Calu3 (cell line): ENCODE results near the gene TMEM108. TPM values are rescaled to one million over a fixed set of nuclear protein-coding genes. Genes with fewer than 3 reads are reported as not detected.

Experiments used
- BruUV-seq: library from RNA; stranded (reverse); fragments of 400-500 nt; replicated peaks from 2 replicates; lab custom pipeline; 2021; lab: Mats Ljungman, UMichigan
- CTCF ChIA-PET: fragments of 300-600 bp; sonication (Branson Sonifier 250); formaldehyde crosslinking; loops from one replicate; lab custom pipeline; 2022; ENCODE audit warnings: antibody characterized with exemption; lab: Charles Lee
- DNase-seq: peaks from one replicate; pipeline ENCODE4 v3.0.0; 2022
- H3K27ac Mint-ChIP-seq: one replicate; pipeline ENCODE4 v1.8.0; 2022; ENCODE audit warnings: mixed read lengths; ENCODE audit not compliant: unreplicated experiment
- H3K27me3 Mint-ChIP-seq: one replicate; pipeline ENCODE4 v1.8.0; 2022; ENCODE audit warnings: mixed read lengths; ENCODE audit not compliant: unreplicated experiment
- H3K36me3 Mint-ChIP-seq: one replicate; pipeline ENCODE4 v1.8.0; 2022; ENCODE audit warnings: mild to moderate bottlenecking, moderate library complexity, mixed read lengths; ENCODE audit not compliant: insufficient read depth, unreplicated experiment
- H3K4me1 Mint-ChIP-seq: one replicate; pipeline ENCODE4 v1.8.0; 2022; ENCODE audit warnings: mild to moderate bottlenecking, low read depth, mixed read lengths; ENCODE audit not compliant: unreplicated experiment
- H3K4me3 Mint-ChIP-seq: one replicate; pipeline ENCODE4 v1.8.0; 2022; ENCODE audit warnings: mild to moderate bottlenecking, low read depth, moderate library complexity, mixed read lengths; ENCODE audit not compliant: unreplicated experiment
- H3K9me3 Mint-ChIP-seq: one replicate; pipeline ENCODE4 v1.8.0; 2022; ENCODE audit warnings: low read depth, mixed read lengths; ENCODE audit not compliant: unreplicated experiment
- intact Hi-C: fragments of 100-400 bp; cut with micrococcal nuclease; formaldehyde crosslinking; loops from one replicate; pipeline ENCODE4 v1.10.0; 2022; ENCODE audit not compliant: unreplicated experiment
- total RNA-seq: library from RNA; stranded (reverse); gene quantifications from 2 replicates; pipeline ENCODE4 v1.2.3, GENCODE V29; 2022
- TF ChIP-seq, protein P1 (sequence below): fragments of 200-600 bp; IDR thresholded peaks from one replicate; pipeline ENCODE4 v1.8.0; 2022; ENCODE audit warnings: antibody characterized with exemption; ENCODE audit not compliant: unreplicated experiment

TMEM108 gene
- total RNA-seq, 1 experiment from 2014 or later: not detected

- H3K4me1 Mint-ChIP-seq: no peaks in the 10 kb centered on the region
- TF ChIP-seq, protein P1, sequence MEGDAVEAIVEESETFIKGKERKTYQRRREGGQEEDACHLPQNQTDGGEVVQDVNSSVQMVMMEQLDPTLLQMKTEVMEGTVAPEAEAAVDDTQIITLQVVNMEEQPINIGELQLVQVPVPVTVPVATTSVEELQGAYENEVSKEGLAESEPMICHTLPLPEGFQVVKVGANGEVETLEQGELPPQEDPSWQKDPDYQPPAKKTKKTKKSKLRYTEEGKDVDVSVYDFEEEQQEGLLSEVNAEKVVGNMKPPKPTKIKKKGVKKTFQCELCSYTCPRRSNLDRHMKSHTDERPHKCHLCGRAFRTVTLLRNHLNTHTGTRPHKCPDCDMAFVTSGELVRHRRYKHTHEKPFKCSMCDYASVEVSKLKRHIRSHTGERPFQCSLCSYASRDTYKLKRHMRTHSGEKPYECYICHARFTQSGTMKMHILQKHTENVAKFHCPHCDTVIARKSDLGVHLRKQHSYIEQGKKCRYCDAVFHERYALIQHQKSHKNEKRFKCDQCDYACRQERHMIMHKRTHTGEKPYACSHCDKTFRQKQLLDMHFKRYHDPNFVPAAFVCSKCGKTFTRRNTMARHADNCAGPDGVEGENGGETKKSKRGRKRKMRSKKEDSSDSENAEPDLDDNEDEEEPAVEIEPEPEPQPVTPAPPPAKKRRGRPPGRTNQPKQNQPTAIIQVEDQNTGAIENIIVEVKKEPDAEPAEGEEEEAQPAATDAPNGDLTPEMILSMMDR: no peak
- intact Hi-C loops: no loop called here
- no TSS peak for BruUV-seq
- H3K4me3 Mint-ChIP-seq: no peak overlapping the region
- H3K9me3 Mint-ChIP-seq: peaks cover 3% of the 10 kb centered on the region
- peaks cover 50% of the 10 kb centered on the region for H3K27me3 Mint-ChIP-seq
- H3K36me3 Mint-ChIP-seq: no peaks in the 10 kb centered on the region
- CTCF ChIA-PET: no interaction called here
- H3K27ac Mint-ChIP-seq: no peak overlapping the region
- DNase-seq: no peak
These were observed 158.3 kb downstream of the TMEM108 start for GRCh38 chr3:133196527-133196926.

DNA sequence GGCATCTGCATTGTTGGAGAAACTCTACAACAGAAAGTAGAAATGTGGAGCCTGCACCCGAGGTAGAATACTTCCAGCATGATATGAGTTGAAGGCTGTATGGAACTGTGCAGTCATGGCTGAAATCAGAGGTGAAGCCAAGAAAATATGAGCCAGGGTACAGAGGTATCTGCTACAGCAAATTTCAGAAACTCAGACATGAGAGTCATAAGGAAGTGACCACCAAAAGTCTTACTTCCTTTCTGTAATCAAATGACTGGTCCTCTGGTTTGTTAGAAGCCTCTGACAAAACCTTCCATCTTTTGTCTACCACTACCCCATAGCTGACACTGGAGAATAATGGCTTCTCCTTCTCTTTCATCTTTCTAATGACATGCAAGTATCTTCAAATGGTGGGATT lies 159.4 kb downstream of the TMEM108 start:
- Mint-ChIP-seq H3K4me1 (no peaks in the 10 kb centered on the region), H3K27me3 (peaks cover 39% of the 10 kb centered on the region), H3K4me3 (no peak overlapping the region), H3K9me3 (peaks cover 3% of the 10 kb centered on the region), H3K36me3 (no peaks in the 10 kb centered on the region), H3K27ac (no peak overlapping the region)
- no peak for DNase-seq
- no TSS peak for BruUV-seq
- TF ChIP-seq, protein P1: no peak
- intact Hi-C loops: no loop called here
- CTCF ChIA-PET: no interaction called here

- Mint-ChIP-seq H3K4me3 (no peak overlapping the region), H3K4me1 (no peaks in the 10 kb centered on the region), H3K27me3 (peaks cover 62% of the 10 kb centered on the region), H3K9me3 (no peaks in the 10 kb centered on the region), H3K27ac (no peak overlapping the region), H3K36me3 (no peaks in the 10 kb centered on the region)
- CTCF ChIA-PET: interaction anchor here (0.6 kb wide), 1 partner anchor 108 kb away, joined by 3 read pairs; no protein-coding TSS in a partner anchor
- TF ChIP-seq, protein P1: no peak
- no TSS peak for BruUV-seq
- intact Hi-C loops: no loop called here
- no peak for DNase-seq
These were observed 168.7 kb downstream of the TMEM108 start for GRCh38 chr3:133206921-133207320.

GRCh38 chr3:133208184-133208583 lies 170.0 kb downstream of the TMEM108 start:
- no peak for DNase-seq
- H3K4me1 Mint-ChIP-seq: no peaks in the 10 kb centered on the region
- TF ChIP-seq, protein P1: no peak
- H3K9me3 Mint-ChIP-seq: no peaks in the 10 kb centered on the region
- H3K27me3 Mint-ChIP-seq: peaks cover 61% of the 10 kb centered on the region
- H3K4me3 Mint-ChIP-seq: no peak overlapping the region
- H3K27ac Mint-ChIP-seq: no peak overlapping the region
- no TSS peak for BruUV-seq
- CTCF ChIA-PET: interaction anchor here (0.9 to 1.1 kb wide), 2 partner anchors 64 to 167 kb away, joined by 3 to 4 read pairs; no protein-coding TSS in a partner anchor
- H3K36me3 Mint-ChIP-seq: no peaks in the 10 kb centered on the region
- intact Hi-C loops: no loop called here
